ENCODE data around the gene EPS8. TPM values are rescaled to one million over a fixed set of nuclear protein-coding genes. Genes with fewer than 3 reads are reported as not detected.

EPS8 gene
- total RNA-seq, 1 experiment from 2014 or later: 85.3 TPM

GRCh38 chr12:15722951-15723350 is 66.2 kb downstream of the EPS8 start:
- H3K9me3 Mint-ChIP-seq (ENCODE audit: unreplicated experiment): no peaks in the 10 kb centered on the region
- ChIA-PET CTCF (interaction anchor here (1.0 kb wide), 1 partner anchor 10 kb away, joined by 3 read pairs; no protein-coding TSS in a partner anchor), POLR2A (interaction anchor here (0.9 to 1.0 kb wide), 2 partner anchors 11 to 48 kb away, joined by 3 read pairs; no protein-coding TSS in a partner anchor)
- intact Hi-C loops (cut with micrococcal nuclease): no loop called here
- H3K27me3 Mint-ChIP-seq (ENCODE audit: insufficient read depth, unreplicated experiment): no peaks in the 10 kb centered on the region
- H3K4me1 Mint-ChIP-seq (ENCODE audit: insufficient read depth, unreplicated experiment): peaks cover 51% of the 10 kb centered on the region
- peak overlapping the region; percentile 80 for H3K27ac Mint-ChIP-seq (ENCODE audit: low read depth, unreplicated experiment)
- no peak overlapping the region for H3K4me3 Mint-ChIP-seq (ENCODE audit: unreplicated experiment)
- no peak for DNase-seq (ENCODE audit: unreplicated experiment)
- no TSS peak for BruUV-seq (replicated peaks)
- no peak for TF ChIP-seq CTCF (IDR thresholded peaks at IDR 0.05; ENCODE audit: unreplicated experiment)
- no peaks in the 10 kb centered on the region for H3K36me3 Mint-ChIP-seq (ENCODE audit: insufficient read depth, unreplicated experiment)

GRCh38 chr12:15721316-15722115 is 67.7 kb downstream of the EPS8 start:
- Mint-ChIP-seq H3K27me3 (ENCODE audit: insufficient read depth, unreplicated experiment) (no peaks in the 10 kb centered on the region), H3K9me3 (ENCODE audit: unreplicated experiment) (no peaks in the 10 kb centered on the region), H3K27ac (ENCODE audit: low read depth, unreplicated experiment) (peak overlapping the region; percentile 80), H3K4me1 (ENCODE audit: insufficient read depth, unreplicated experiment) (peaks cover 58% of the 10 kb centered on the region), H3K36me3 (ENCODE audit: insufficient read depth, unreplicated experiment) (no peaks in the 10 kb centered on the region), H3K4me3 (ENCODE audit: unreplicated experiment) (no peak overlapping the region)
- ChIA-PET CTCF (interaction anchor here (0.6 to 1.0 kb wide), 3 partner anchors 9 to 187 kb away, joined by 3 read pairs; no protein-coding TSS in a partner anchor), POLR2A (interaction anchor here (0.6 to 1.9 kb wide), 5 partner anchors 10 to 68 kb away, joined by 3 to 6 read pairs (median 3); partner anchors contain the start of gene EPS8)
- BruUV-seq (replicated peaks): no TSS peak
- TF ChIP-seq CTCF (IDR thresholded peaks at IDR 0.05; ENCODE audit: unreplicated experiment): no peak
- no peak for DNase-seq (ENCODE audit: unreplicated experiment)
- intact Hi-C loops (cut with micrococcal nuclease): no loop called here

GRCh38 chr12:15720295-15720694 is 68.9 kb downstream of the EPS8 start:
- Mint-ChIP-seq H3K27me3 (ENCODE audit: insufficient read depth, unreplicated experiment) (no peaks in the 10 kb centered on the region), H3K9me3 (ENCODE audit: unreplicated experiment) (no peaks in the 10 kb centered on the region), H3K4me1 (ENCODE audit: insufficient read depth, unreplicated experiment) (peaks cover 46% of the 10 kb centered on the region), H3K36me3 (ENCODE audit: insufficient read depth, unreplicated experiment) (no peaks in the 10 kb centered on the region), H3K27ac (ENCODE audit: low read depth, unreplicated experiment) (peak overlapping the region; percentile 80), H3K4me3 (ENCODE audit: unreplicated experiment) (no peak overlapping the region)
- no peak for DNase-seq (ENCODE audit: unreplicated experiment)
- POLR2A ChIA-PET: interaction anchor here (1.0 to 1.6 kb wide), 2 partner anchors 9 to 89 kb away, joined by 3 to 5 read pairs; no protein-coding TSS in a partner anchor
- CTCF ChIA-PET: no interaction called here
- intact Hi-C loops (cut with micrococcal nuclease): no loop called here
- TF ChIP-seq CTCF (IDR thresholded peaks at IDR 0.05; ENCODE audit: unreplicated experiment): no peak
- BruUV-seq (replicated peaks): no TSS peak

GRCh38 chr12:15719230-15719629 is 70.0 kb downstream of the EPS8 start:
- Mint-ChIP-seq H3K27me3 (ENCODE audit: insufficient read depth, unreplicated experiment) (no peaks in the 10 kb centered on the region), H3K27ac (ENCODE audit: low read depth, unreplicated experiment) (peak overlapping the region; percentile 35), H3K9me3 (ENCODE audit: unreplicated experiment) (no peaks in the 10 kb centered on the region), H3K36me3 (ENCODE audit: insufficient read depth, unreplicated experiment) (no peaks in the 10 kb centered on the region), H3K4me3 (ENCODE audit: unreplicated experiment) (no peak overlapping the region), H3K4me1 (ENCODE audit: insufficient read depth, unreplicated experiment) (peaks cover 45% of the 10 kb centered on the region)
- no TSS peak for BruUV-seq (replicated peaks)
- DNase-seq (ENCODE audit: unreplicated experiment): no peak
- ChIA-PET CTCF (interaction anchor here (0.6 kb wide), 2 partner anchors 133 to 1446 kb away, joined by 3 read pairs; no protein-coding TSS in a partner anchor), POLR2A (interaction anchor here (1.0 to 2.3 kb wide), 6 partner anchors 14 to 90 kb away, joined by 3 to 8 read pairs (median 6); no protein-coding TSS in a partner anchor)
- TF ChIP-seq CTCF (IDR thresholded peaks at IDR 0.05; ENCODE audit: unreplicated experiment): no peak
- intact Hi-C loops (cut with micrococcal nuclease): no loop called here

Measured in MCF 10A (cell line).